NCI-H774 (cell line): ENCODE measurements around the gene HACD2.

Source experiments
- DNase-seq: peaks from one replicate; lab custom pipeline; 2025; lab: John Stamatoyannopoulos, UW

HACD2 gene

GRCh38 chr3:123571264-123571972 lies 13.4 kb downstream of the HACD2 start:
- no peak for DNase-seq

- no peak for DNase-seq
Observed at GRCh38 chr3:123568875-123569274, 16.0 kb downstream of the HACD2 start.

GRCh38 chr3:123568034-123568433 lies 16.8 kb downstream of the HACD2 start:
- no peak for DNase-seq

GRCh38 chr3:123564056-123564455 lies 20.8 kb downstream of the HACD2 start:
- no peak for DNase-seq

GRCh38 chr3:123562547-123562946 lies 22.3 kb downstream of the HACD2 start:
- DNase-seq: no peak

- no peak for DNase-seq
Observed at GRCh38 chr3:123561188-123561587, 23.7 kb downstream of the HACD2 start.

GRCh38 chr3:123559040-123559861 lies 25.6 kb downstream of the HACD2 start:
- DNase-seq: no peak

- no peak for DNase-seq
Observed at GRCh38 chr3:123553536-123553935, 31.3 kb downstream of the HACD2 start.

GRCh38 chr3:123552768-123553167 lies 32.1 kb downstream of the HACD2 start:
- no peak for DNase-seq

GRCh38 chr3:123552095-123552714 lies 32.6 kb downstream of the HACD2 start:
- DNase-seq: no peak

GRCh38 chr3:123547881-123548519 lies 36.9 kb downstream of the HACD2 start:
- no peak for DNase-seq

- DNase-seq: no peak
Observed at GRCh38 chr3:123546133-123546755, 38.6 kb downstream of the HACD2 start.

GRCh38 chr3:123543950-123544349 lies 40.9 kb downstream of the HACD2 start:
- no peak for DNase-seq

- no peak for DNase-seq
Observed at GRCh38 chr3:123540285-123540684, 44.6 kb downstream of the HACD2 start.

GRCh38 chr3:123536153-123536895 lies 48.5 kb downstream of the HACD2 start:
- DNase-seq: no peak

GRCh38 chr3:123535580-123535979 lies 49.3 kb downstream of the HACD2 start:
- no peak for DNase-seq

- no peak for DNase-seq
Observed at GRCh38 chr3:123534264-123534663, 50.6 kb downstream of the HACD2 start.

- no peak for DNase-seq
Observed at GRCh38 chr3:123533554-123534159, 51.2 kb downstream of the HACD2 start.

- DNase-seq: no peak
Observed at GRCh38 chr3:123528130-123528529, 56.7 kb downstream of the HACD2 start.

- DNase-seq: no peak
Observed at GRCh38 chr3:123527046-123527445, 57.8 kb downstream of the HACD2 start.

GRCh38 chr3:123526474-123526873 lies 58.4 kb downstream of the HACD2 start:
- DNase-seq: no peak
